ENCODE measurements around the gene UMAD1.

The UMAD1 gene

DNA sequence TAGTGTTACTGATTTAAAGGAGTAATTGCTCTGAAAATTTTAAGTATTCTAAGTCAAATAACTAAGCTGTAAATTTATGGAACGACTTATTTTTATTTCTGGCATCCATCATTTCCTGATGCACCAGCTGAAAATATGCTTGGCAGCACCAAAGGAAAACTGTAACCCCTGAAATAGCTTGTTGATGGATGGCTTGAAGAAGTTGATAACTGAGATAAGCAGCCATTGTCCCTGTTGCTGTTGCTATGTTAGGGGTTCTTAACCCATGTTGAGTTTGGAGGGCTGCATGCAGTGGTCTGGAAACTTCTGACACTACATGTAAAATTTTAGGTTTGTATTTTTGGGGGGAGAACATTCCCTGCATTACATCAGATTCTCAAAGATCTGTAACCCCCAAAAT lies 47.2 kb downstream of the UMAD1 start:
- FAIRE-seq, result no peak
- DNase-seq (ENCODE audit: insufficient read length, low spot score), result no peak

DNA sequence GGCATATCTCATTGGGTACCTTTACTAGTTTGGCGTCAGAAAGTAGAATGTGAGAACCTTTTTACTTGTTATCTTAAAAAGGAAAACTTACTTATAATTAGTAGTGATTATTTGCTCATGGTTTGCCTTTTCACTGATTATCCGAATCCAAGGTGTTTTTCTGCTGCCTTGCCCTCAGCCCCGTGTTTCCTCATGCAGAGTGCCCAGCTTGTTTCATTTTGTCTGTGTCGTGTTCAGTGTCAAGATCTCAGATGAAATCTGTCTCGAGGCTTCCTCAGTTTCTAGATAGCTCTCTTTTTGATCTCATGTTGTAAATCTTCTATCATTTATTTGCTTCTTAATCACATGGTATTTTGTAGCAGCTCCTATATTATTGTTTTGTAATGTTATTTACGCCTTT lies 47.8 kb downstream of the UMAD1 start:
- no peak for FAIRE-seq
- no peak for DNase-seq (ENCODE audit: insufficient read length, low spot score)

DNA sequence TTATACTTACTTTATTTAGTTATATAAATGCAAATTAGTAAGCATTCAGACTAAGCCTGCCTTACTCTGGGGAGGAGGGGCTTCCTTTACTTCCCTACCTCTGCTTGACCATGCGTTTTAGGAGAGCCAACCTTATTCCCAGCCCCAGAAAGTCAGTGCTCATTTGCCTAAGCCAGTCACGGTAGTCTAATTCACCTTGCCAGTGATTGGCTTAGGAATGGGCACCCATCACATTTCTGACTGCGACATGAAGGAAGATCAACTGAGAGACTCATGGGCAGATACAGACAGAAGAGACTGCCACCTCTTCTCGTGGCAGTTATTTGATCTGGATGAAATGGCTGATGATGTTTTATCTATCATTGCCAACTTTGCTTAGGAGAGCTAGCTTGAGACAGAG lies 48.4 kb downstream of the UMAD1 start:
- no peak for DNase-seq (ENCODE audit: insufficient read length, low spot score)
- FAIRE-seq, result peak; percentile 49

DNA sequence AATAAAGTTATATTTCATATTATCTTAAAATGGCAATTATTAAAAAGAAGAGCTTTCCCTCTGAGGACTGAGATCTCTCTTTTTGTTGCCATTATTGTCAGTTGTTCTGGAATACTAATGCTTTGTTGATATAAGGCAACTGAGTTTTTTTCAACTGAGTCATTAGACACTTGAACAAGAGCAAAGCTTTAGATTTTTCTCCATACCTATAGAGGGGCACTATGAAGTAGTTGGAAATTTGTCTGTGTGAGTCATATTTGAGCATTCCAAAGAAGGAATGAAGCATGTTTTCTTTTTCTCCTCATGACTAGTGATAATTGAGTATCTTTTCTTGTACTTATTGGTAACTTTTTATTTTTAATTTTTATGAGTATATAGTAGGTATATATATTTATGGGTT lies 53.3 kb downstream of the UMAD1 start:
- FAIRE-seq, result no peak
- DNase-seq (ENCODE audit: insufficient read length, low spot score), result peak; percentile 59

DNA sequence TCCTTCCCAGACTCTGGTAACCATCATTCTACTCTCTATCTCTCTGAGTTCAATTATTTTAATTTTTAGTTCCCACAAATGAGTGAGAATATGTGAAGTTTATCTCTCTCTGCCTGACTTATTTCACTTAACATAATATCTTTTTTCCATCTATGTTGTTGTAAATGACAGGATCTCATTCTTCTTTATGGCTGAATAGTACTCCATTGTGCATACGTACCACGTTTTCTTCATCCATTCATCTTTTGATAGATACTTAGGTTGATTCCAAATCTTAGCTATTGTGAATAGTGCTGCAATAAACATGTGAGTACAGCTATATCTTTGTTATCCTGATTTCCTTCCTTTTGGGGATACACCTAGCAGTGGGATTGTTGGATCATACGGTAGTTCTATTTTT lies 54.0 kb downstream of the UMAD1 start:
- no peak for FAIRE-seq
- DNase-seq (ENCODE audit: insufficient read length, low spot score), result no peak

DNA sequence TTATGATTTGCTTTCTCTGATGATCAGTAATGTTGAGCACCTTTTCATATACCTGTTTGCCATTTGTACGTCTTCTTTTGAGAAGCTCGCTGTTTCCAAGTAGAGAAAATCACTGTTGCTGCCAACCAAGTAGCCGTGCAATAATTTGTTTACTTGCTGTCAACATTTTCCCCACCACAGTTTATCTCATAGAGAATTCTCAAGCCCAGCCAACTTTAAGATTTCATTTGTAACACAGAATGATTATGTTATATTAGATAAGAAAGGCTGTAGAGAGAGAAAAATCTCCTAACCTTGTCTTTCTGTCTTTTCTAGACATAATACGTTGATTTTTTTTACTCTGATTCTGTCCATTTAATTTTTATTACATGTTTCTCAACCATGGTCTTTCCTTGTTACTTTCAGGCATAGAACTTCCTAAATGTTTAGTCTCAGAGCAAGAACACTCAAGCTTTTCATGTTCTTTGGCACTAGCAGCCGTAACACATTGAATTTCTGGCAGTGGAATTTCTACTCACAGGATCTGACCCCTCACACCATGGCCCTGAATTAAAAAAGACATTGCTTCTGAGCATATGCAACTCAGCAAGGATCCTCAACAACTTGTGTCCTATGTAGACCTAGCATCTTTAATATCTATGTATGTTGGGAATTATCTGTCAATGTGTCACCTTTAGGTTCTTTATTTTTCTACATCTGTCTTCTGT lies 54.7 kb downstream of the UMAD1 start:
- DNase-seq (ENCODE audit: insufficient read length, low spot score), result no peak
- peak; percentile 85 for FAIRE-seq

DNA sequence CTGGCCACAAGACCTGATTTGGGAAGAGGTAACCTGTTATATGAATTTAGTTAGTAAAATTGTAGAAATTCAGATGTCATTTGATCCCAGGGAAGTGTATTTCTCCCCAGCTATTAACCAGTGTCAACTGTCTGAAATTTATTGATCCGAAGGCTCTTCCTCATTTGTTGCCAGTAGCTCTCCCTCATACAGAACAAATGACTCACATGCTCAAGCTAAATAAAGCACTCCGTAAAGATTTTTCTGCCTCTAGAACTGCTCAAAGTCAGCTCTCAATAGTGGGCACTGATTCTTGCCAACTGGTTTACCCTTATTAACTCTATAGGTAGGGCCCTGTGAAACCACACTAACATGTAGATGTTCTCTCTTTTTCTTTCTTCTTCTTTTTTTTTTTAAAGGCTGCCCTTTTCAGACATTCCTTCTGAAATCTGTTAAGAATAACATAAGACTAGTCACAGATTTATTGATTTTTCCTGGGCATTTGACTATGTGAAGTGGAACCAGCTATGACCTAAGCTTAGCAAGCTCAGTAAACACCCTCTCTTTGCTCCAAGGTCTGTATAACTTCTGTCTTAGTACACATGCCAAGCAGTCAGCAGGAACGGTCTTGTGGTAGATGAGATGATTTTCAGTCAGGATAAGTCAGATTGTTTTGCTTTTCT lies 56.0 kb downstream of the UMAD1 start:
- FAIRE-seq (peak; percentile 9), DNase-seq (ENCODE audit: insufficient read length, low spot score) (peak; percentile 42)

DNA sequence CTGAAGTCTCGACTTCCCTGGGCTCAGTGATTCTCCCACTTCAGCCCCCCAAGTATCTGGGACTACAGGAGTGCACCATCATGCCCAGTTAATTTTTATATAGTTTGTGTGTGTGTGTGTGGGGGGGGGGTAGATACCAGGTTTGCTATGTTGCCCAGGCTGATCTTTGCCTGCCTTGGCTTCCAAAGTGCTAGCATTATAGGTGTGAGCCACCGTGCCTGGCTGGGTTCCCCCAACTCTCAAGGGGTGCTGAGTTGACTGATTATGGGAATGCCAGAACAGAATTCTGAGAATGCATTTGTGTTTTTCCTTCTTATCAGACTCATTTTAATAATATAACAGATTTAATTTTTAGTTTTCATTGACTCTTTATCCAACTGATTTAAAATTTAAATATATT lies 58.4 kb downstream of the UMAD1 start:
- FAIRE-seq (no peak), DNase-seq (ENCODE audit: insufficient read length, low spot score) (no peak)

DNA sequence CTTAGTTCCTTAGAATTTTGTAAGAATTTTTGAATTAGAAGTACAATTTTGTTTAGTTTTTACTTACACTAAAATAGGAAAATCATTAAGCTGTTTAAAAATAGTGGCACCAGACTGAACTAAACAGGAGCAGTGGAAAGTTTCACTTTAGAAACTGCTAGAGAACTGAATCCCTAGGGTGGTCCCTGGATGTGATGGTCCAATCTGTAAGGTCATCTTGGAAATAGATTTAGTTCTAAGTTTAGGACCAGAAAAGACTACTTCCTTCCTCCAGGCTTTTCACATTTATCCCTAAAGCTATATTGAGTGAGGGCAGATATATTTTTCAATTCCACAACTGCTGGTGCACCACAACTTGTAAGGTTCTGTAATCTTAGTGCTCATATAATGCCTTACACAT lies 58.8 kb downstream of the UMAD1 start:
- FAIRE-seq (no peak), DNase-seq (ENCODE audit: insufficient read length, low spot score) (no peak)

DNA sequence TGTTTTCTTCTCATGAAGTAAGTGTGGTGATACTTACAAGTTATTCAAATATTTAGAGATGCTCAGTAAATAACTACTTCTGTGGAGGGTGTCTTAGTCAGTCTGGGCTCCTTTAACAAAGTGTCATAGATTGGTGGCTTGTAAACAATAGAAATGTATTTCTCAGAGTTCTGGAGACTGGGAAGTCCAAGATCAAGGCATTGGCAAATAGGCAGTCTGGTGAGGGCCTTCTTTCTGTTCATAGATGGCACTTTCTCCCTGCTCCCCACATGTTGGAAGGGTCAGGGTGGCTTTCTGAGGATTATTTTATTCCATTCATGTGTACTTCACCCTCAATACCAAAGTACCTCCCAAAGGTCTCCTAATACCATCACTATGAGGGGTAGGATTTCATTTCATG lies 59.4 kb downstream of the UMAD1 start:
- no peak for FAIRE-seq
- no peak for DNase-seq (ENCODE audit: insufficient read length, low spot score)

DNA sequence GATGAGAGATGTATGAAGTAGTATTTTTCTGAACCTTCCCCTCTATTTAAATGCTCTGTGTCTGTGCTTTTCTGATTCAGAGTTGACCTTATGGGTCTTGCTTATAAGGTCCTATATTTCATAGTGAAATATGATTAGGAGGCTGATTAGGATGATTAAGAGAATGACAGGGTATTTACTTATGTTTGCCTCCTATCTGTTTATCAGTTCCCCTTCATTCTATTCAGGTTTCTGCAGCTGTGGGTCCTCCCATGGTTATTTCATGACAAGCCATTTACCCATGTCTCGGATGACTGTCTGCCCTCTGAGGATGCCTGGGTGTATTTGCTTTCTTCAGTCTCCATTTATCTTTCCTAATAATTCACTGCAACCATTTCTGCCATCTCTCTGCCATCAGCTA lies 61.0 kb downstream of the UMAD1 start:
- FAIRE-seq (no peak), DNase-seq (ENCODE audit: insufficient read length, low spot score) (no peak)

DNA sequence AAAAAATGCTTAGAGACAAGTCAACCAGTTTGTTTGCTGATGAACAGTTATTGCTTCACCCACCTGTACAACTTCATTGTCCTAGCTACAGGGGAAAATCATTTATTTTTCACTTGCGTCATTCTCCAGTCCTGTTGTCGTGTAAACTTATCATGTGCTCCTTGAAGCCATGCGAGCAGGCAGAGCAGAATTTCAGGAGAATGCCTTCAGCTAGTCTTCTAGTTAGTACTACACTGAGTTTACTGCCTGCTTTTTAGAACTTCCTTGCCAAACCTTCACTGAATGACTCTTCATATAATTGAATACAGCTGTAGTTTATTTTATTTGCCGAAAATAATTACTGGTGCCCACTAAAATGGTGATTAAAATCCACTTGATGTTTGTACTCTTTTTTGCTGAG lies 62.3 kb downstream of the UMAD1 start:
- no peak for DNase-seq (ENCODE audit: insufficient read length, low spot score)
- peak; percentile 42 for FAIRE-seq

DNA sequence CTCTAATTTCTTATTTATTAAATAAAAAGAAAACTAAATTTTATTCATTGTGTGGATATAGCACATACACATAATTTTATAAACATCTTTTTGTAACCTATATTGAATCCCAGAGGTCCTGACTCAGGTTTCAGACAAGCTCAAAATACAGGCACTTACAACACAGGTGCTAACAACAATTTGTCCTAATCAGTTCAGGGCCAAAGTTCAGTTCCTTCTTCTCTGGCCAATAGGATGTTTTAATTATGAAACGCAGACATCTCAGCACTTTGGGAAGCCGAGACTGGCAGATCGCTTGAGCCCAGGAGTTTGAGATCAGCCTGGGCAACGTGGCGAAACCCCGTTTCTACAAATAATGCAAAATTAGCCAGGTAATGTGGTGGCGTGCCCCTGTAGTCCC lies 62.9 kb downstream of the UMAD1 start:
- DNase-seq (ENCODE audit: insufficient read length, low spot score) (no peak), FAIRE-seq (no peak)

DNA sequence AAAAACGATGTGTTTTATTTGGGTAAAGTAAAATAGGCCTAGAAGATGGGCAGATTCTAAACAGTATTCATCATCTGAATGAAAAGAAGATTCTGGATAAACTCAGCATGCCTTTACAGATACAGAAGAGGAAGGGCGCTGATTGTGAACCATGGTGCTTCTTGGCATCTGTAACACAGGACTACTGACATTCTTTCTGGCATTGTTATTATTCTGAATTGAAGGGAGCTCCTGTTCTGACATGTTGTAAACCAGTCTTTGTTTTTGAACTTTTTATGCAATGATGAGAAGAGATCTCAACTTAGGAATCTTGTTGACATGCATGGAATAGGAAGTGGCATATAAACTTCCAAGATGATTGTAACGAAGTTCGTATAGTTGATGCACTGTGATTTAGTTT lies 64.3 kb downstream of the UMAD1 start:
- no peak for FAIRE-seq
- DNase-seq (ENCODE audit: insufficient read length, low spot score), result no peak

DNA sequence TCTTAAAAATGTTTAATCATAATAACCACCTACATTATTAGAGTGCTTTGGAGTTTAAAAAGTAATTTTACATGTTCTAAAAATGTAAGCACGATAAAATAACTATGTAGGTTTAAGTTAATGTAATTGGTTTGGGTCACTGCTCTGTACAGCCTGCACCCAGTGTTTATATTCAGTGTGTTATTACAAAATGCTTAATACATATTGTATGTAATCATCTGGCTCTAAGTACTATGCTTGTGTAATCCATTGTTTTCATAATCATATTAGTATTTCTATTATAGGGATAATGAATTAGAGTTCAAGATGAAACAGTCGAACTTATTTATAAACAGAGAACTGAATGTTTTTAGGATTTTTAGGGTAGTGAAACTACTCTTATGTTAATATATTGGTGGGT lies 64.8 kb downstream of the UMAD1 start:
- DNase-seq (ENCODE audit: insufficient read length, low spot score) (no peak), FAIRE-seq (no peak)

DNA sequence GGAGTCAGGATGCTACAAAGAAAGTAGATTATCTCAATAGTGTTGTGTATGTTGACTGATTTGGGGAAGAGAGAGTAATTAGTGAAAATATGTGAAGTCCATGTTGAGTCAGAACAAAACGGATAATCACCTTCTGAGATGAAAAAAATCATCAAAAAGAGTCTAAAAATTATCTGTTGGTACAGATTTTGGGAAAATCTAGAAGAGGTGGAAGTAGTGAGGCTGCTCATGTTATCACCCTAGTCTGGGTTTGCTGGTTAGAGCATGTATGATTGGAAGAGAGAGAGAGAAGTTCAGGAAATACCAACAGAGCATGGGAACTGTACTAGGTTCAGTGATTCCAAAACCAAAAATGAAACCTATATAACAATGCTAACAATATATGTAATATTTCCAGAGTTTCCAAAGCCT lies 65.6 kb downstream of the UMAD1 start:
- DNase-seq (ENCODE audit: insufficient read length, low spot score) (no peak), FAIRE-seq (no peak)

DNA sequence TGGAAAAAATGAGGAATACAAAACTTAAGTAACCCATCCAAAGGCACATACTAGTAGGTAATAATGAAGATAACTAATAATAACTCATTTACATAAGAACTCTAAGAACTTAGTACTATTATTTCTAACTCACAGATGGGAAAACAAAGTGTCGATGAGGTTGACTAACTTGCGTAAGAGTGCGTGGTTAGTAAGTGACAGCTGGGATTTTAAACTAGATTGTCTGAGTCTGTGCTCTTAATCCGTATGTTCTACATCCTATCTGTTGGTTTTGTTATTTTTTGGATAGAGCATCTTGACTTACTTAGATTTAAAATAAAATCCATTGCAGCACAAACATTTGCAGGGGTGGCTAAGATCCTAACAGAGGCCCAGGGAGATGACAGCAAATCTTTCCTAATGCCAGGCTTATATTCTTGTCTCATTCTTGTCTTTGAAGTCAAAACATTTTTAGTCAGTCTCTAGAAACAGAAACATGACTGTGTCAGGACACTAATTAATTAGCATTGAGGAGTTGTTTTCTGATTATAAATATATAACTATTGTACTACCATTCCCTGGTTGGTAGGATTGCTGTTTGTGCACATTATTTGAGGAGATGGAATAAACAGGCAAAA lies 66.1 kb downstream of the UMAD1 start:
- no peak for DNase-seq (ENCODE audit: insufficient read length, low spot score)
- FAIRE-seq, result no peak

DNA sequence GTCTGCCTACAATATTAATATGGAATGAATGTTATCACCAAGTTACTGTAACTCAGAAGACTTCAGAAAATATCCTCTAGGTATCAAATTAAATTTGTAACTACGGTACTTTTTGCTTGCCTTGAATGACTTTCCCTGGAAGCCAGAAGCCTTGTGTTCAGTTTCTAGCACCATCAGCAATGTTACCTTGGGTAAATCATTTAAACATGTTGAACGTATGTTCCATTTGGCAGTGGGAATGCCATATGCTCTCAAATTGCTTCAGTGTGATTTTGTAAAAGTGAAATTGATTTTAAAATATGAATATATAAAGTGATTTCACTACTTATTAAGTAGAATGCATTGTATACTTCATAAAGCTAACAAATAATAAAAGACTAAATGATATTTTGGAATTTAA lies 66.7 kb downstream of the UMAD1 start:
- no peak for DNase-seq (ENCODE audit: insufficient read length, low spot score)
- no peak for FAIRE-seq

DNA sequence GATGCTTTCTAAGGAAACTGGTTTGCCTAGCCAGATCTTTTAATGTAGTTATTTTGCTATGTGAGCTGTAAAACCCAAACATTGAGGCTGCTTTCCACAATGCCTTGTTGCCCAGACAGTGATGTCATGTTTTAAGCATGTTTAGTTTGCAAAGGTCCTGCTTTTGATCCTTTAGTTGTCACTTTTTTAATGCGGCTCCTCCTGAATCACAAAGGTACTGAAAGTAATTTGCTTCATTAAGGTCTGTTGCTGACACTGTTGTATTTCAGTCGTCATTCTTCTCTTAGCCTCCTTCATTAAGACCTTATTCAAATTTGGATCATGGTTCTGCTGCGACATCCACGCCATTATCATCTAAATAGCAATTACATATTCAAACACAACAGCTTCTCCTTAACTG lies 67.3 kb downstream of the UMAD1 start:
- DNase-seq (ENCODE audit: insufficient read length, low spot score), result no peak
- no peak for FAIRE-seq

DNA sequence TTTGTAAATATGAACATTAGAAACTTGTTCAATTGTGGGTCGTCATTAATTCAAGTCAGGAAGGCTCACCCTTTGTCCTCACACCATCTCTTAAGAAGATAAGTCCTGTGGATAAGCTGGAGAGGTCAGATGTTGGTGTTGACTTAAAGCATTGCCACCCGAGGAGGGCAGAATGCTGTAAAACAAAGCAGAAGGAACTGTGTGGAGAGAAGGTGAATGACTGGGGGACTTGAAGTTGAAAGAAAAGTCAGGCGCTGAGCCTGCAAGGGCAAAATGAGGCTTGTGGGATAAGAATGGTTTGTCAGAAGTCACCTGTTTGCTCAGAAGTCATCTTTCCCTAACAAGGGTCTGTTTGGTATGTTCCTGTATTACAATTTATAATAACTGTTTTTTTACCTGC lies 68.7 kb downstream of the UMAD1 start:
- FAIRE-seq, result no peak
- DNase-seq (ENCODE audit: insufficient read length, low spot score), result no peak

DNA sequence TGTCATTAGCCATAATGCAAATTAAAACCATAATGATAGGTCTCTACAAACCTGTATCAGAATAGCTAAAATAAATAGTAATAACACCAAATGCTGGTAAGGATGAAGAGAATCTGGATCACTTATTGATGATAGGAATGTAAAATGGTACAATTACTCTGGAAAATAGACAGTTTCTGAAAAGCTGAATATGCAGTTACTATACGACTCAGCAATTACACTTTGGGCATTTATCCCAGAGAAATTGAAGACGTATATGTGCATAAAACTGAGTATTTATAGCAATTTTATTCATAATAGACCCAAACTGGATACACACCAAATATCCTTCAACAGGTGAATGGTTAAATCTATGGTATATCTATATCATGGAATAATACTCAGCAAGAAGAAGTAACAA lies 69.9 kb downstream of the UMAD1 start:
- no peak for FAIRE-seq

DNA sequence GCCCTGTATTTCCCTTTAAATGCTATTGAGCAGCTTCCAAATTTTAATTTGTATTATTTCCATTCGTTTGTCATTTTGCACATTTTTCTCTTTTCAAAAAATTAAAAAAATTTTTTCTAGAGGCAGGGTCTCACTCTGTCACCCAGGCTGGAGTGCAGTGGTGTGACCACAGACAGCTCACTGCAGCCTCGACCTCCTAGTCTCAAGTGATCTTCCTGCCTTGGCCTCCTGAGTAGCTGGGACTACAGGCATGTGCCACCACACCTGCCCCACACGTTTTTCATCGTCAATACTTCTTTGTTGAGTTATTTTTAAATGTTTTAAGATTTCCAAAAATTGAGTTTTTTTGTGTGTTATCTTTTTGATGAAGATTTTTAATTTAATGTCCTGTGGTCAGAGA lies 73.2 kb downstream of the UMAD1 start:
- FAIRE-seq, result no peak
- no peak for DNase-seq (ENCODE audit: insufficient read length, low spot score)

More for the DNA sequence above, 69.9 kb downstream of the UMAD1 start:
- no peak for DNase-seq (ENCODE audit: insufficient read length, low spot score)
